Esophagus (tissue), 2 donors: Measurements from ENCODE around the gene TBCB. TPM values are rescaled to one million over a fixed set of nuclear protein-coding genes. Genes with fewer than 3 reads are reported as not detected.
"Not testable (repeated sequence)": the region's sequence is repeated elsewhere in the genome, so short reads cannot be mapped to it uniquely, and the experiment has no call there.

Experiments
- H3K27ac ChIP-seq, 2 donors: one replicate each; pipeline ENCODE4 v1.5.1; 2013; ENCODE audit warnings: low read depth in 2 of 2, mild to moderate bottlenecking in 2 of 2, inconsistent platforms in 1 of 2, low read length in 1 of 2, moderate library complexity in 1 of 2
- H3K27me3 ChIP-seq, 2 donors: one replicate each; pipeline ENCODE4 v1.6.1; 2013; ENCODE audit warnings: low read length in 2 of 2, control low read depth in 1 of 2, mild to moderate bottlenecking in 1 of 2; ENCODE audit not compliant: insufficient read depth in 2 of 2, control insufficient read depth in 1 of 2
- H3K36me3 ChIP-seq, 2 donors: one replicate each; pipeline ENCODE4 v1.6.1; 2013; ENCODE audit warnings: low read length in 1 of 2; ENCODE audit not compliant: control insufficient read depth in 2 of 2, insufficient read depth in 2 of 2
- H3K4me1 ChIP-seq, 2 donors: one replicate each; pipeline ENCODE4 v1.6.1; 2013; ENCODE audit warnings: low read length in 1 of 2; ENCODE audit not compliant: control insufficient read depth in 2 of 2, insufficient read depth in 2 of 2
- H3K4me3 ChIP-seq, 2 donors: one replicate each; pipeline ENCODE4 v1.5.1; 2013; ENCODE audit warnings: low read length in 2 of 2, mild to moderate bottlenecking in 2 of 2, low read depth in 1 of 2, moderate library complexity in 1 of 2
- H3K9me3 ChIP-seq, 2 donors: one replicate each; pipeline ENCODE4 v1.6.1; 2013; ENCODE audit warnings: mild to moderate bottlenecking in 2 of 2, low read depth in 1 of 2, low read length in 1 of 2, moderate library complexity in 1 of 2; ENCODE audit not compliant: control insufficient read depth in 2 of 2, insufficient read depth in 1 of 2
- WGBS, 2 donors: extraction: QIAGEN DNeasy Blood & Tissue Kit; methylation state at CpG; one replicate each; pipeline ENCODE4 v1.1.7; 2013; 5-methylcytosine and 5-hydroxymethylcytosine counted together
- polyA plus RNA-seq, 2 donors: library from polyadenylated mRNA; stranded (reverse); fragments of 200-250 nt; gene quantifications; one replicate each; pipeline ENCODE4 v1.2.3, GENCODE V29; 2013
- donor health status: healthy with polysubstance abuse.
- donor health status: Bipolar disorder and iron deficiency.

TBCB gene
- polyA plus RNA-seq: 100 to 1,000 TPM; 100 to 149 TPM

GRCh38 chr19:36115453-36116343 lies at the start of gene TBCB:
TSS of gene TBCB (plus strand) at chr19:36115468. CDS start at chr19:36115561, 93 bp downstream.
- peak within 1 kb of the TSS; percentile 75 to 79 for H3K4me3 ChIP-seq
- H3K4me1 ChIP-seq: peaks cover 0 to 18% of the 10 kb centered on the region in 2 donors
- H3K27ac ChIP-seq: peak within 1 kb of the TSS; percentile 94 to 97
- H3K9me3 ChIP-seq: no peaks in the 10 kb centered on the region
- peaks cover 3 to 26% of the 10 kb centered on the region in 2 donors for H3K36me3 ChIP-seq
- WGBS, 2 donors: 3 to 4% methylated on average over 56 to 59 of the region's 59 CpGs
- H3K27me3 ChIP-seq: no peaks in the 10 kb centered on the region

GRCh38 chr19:36067681-36068080 lies 47.6 kb upstream of the TBCB start:
- no peak overlapping the region for H3K4me3 ChIP-seq

GRCh38 chr19:36068810-36069499 lies 46.3 kb upstream of the TBCB start:
- not testable (repeated sequence) for H3K27ac ChIP-seq, H3K4me1 ChIP-seq, H3K4me3 ChIP-seq, H3K27me3 ChIP-seq, H3K9me3 ChIP-seq, H3K36me3 ChIP-seq
- 96 to 97% methylated on average over 42 to 54 of the region's 57 CpGs for WGBS, 2 donors

More at GRCh38 chr19:36067681-36068080, 47.6 kb upstream of the TBCB start:
- Histone ChIP-seq H3K36me3 (no peaks in the 10 kb centered on the region), H3K9me3 (no peaks in the 10 kb centered on the region), H3K4me1 (peaks cover 0 to 3% of the 10 kb centered on the region in 2 donors), H3K27ac (no peak overlapping the region), H3K27me3 (no peaks in the 10 kb centered on the region)
- 93 to 97% methylated on average over 11 of the region's 11 CpGs for WGBS, 2 donors

- H3K27me3 ChIP-seq: no peaks in the 10 kb centered on the region
- WGBS, 2 donors: 90 to 95% methylated on average over 8 of the region's 8 CpGs
- peaks cover 0 to 3% of the 10 kb centered on the region in 2 donors for H3K4me1 ChIP-seq
- H3K4me3 ChIP-seq: no peak overlapping the region
- H3K36me3 ChIP-seq: no peaks in the 10 kb centered on the region
- H3K27ac ChIP-seq: no peak overlapping the region
- H3K9me3 ChIP-seq: no peaks in the 10 kb centered on the region
Measured at GRCh38 chr19:36072081-36072480, 43.2 kb upstream of the TBCB start.

- peaks cover 0 to 3% of the 10 kb centered on the region in 2 donors for H3K4me1 ChIP-seq
- no peak overlapping the region for H3K4me3 ChIP-seq
- whole genome bisulfite sequencing, 2 donors: 85 to 90% methylated on average over 10 of the region's 10 CpGs
- H3K9me3 ChIP-seq: no peaks in the 10 kb centered on the region
- H3K36me3 ChIP-seq: no peaks in the 10 kb centered on the region
- no peaks in the 10 kb centered on the region for H3K27me3 ChIP-seq
- H3K27ac ChIP-seq: no peak overlapping the region
Measured at GRCh38 chr19:36073121-36073876, 42.0 kb upstream of the TBCB start.

- H3K4me1 ChIP-seq: no peaks in the 10 kb centered on the region
- H3K4me3 ChIP-seq: no peak overlapping the region
- 91 to 96% methylated on average over 3 of the region's 3 CpGs for WGBS, 2 donors
- H3K36me3 ChIP-seq: no peaks in the 10 kb centered on the region
- no peak overlapping the region for H3K27ac ChIP-seq
- H3K9me3 ChIP-seq: no peaks in the 10 kb centered on the region
- H3K27me3 ChIP-seq: no peaks in the 10 kb centered on the region
Measured at GRCh38 chr19:36079389-36079945, 35.8 kb upstream of the TBCB start.

GRCh38 chr19:36081385-36081784 lies 33.9 kb upstream of the TBCB start:
- H3K9me3 ChIP-seq: no peaks in the 10 kb centered on the region
- peak overlapping the region in 1 of 2 donors; percentile 23 for H3K27ac ChIP-seq
- no peaks in the 10 kb centered on the region for H3K36me3 ChIP-seq
- no peaks in the 10 kb centered on the region for H3K27me3 ChIP-seq
- 62 to 64% methylated on average over 3 of the region's 3 CpGs for WGBS, 2 donors
- H3K4me3 ChIP-seq: no peak overlapping the region
- no peaks in the 10 kb centered on the region for H3K4me1 ChIP-seq

GRCh38 chr19:36081894-36082293 lies 33.4 kb upstream of the TBCB start:
- H3K27ac ChIP-seq: peak overlapping the region in 1 of 2 donors; percentile 23
- no peaks in the 10 kb centered on the region for H3K36me3 ChIP-seq
- no peak overlapping the region for H3K4me3 ChIP-seq
- no peaks in the 10 kb centered on the region for H3K27me3 ChIP-seq
- no peaks in the 10 kb centered on the region for H3K9me3 ChIP-seq
- WGBS, 2 donors: 75 to 80% methylated on average over 7 of the region's 7 CpGs
- no peaks in the 10 kb centered on the region for H3K4me1 ChIP-seq

GRCh38 chr19:36082916-36083315 lies 32.4 kb upstream of the TBCB start:
- H3K36me3 ChIP-seq: no peaks in the 10 kb centered on the region
- H3K4me1 ChIP-seq: no peaks in the 10 kb centered on the region
- no peaks in the 10 kb centered on the region for H3K9me3 ChIP-seq
- no peak overlapping the region for H3K27ac ChIP-seq
- no peaks in the 10 kb centered on the region for H3K27me3 ChIP-seq
- WGBS, 2 donors: 96% methylated on average over 13 of the region's 13 CpGs
- H3K4me3 ChIP-seq: no peak overlapping the region
